HT1080 (cell line): ENCODE measurements around the gene C4B. TPM values are rescaled to one million over a fixed set of nuclear protein-coding genes. Genes with fewer than 3 reads are reported as not detected.

Source experiments
- DNase-seq: peaks from one replicate; pipeline ENCODE4 v3.0.0-alpha.2; 2015; ENCODE audit warnings: low read depth
- small RNA-seq: library from RNA; depleted of rRNA; stranded (forward); fragments of <200 nt; gene quantifications from one replicate; pipeline ENCODE3, GENCODE V24; 2014
- total RNA-seq: library from RNA; depleted of rRNA; stranded (reverse); fragments of >200 nt; shearing (Covaris generic); gene quantifications from 2 replicates; pipeline ENCODE4 v1.2.3, GENCODE V29; 2014; rRNA removed

Gene C4B
- total RNA-seq, 1 experiment from 2014 or later, result 0.27 TPM

GRCh38 chr6:32081168-32081990 is 66.8 kb downstream of the C4B start:
- DNase-seq, result peak; percentile 94

- no peak for DNase-seq
Observed at GRCh38 chr6:32082478-32082877, 67.9 kb downstream of the C4B start.

GRCh38 chr6:32082935-32083334 is 68.3 kb downstream of the C4B start:
- DNase-seq, result peak; percentile 80

GRCh38 chr6:32083812-32084768 is 69.5 kb downstream of the C4B start:
- no peak for DNase-seq

GRCh38 chr6:32084780-32085179 is 70.2 kb downstream of the C4B start:
- no peak for DNase-seq

Small RNA genes within 50 kb of the gene (small RNA-seq; reads per million reads assigned to genes)
- gene RNA5SP206, result not detected

Other genes starting within 250 kb of the C4B start
- 0.77 and 0.79 TPM in 2 replicates for gene VWA7, start 237.5 kb upstream of the C4B start, total RNA-seq
- 63.0 and 76.4 TPM in 2 replicates for gene VARS1, start 219.0 kb upstream of the C4B start, total RNA-seq
- 104 and 115 TPM in 2 replicates for gene LSM2, start 207.8 kb upstream of the C4B start, total RNA-seq
- 0.73 and 1.3 TPM in 2 replicates for gene HSPA1L, start 199.5 kb upstream of the C4B start, total RNA-seq
- 99.6 and 108 TPM in 2 replicates for gene HSPA1A, start 199.3 kb upstream of the C4B start, total RNA-seq
- 134 and 135 TPM in 2 replicates for gene HSPA1B, start 187.1 kb upstream of the C4B start, total RNA-seq
- gene NEU1, start 152.0 kb upstream of the C4B start, total RNA-seq, result 46.3 and 49.5 TPM in 2 replicates
- 0.45 TPM in 1 of 2 replicates, not detected in the other for gene SLC44A4, start 135.8 kb upstream of the C4B start, total RNA-seq
- 56.7 and 57.5 TPM in 2 replicates for gene EHMT2, start 117.1 kb upstream of the C4B start, total RNA-seq
- gene ZBTB12, start 112.7 kb upstream of the C4B start, total RNA-seq, result 10.8 and 15.1 TPM in 2 replicates
- 0.13 TPM in 1 of 2 replicates, not detected in the other for gene C2, start 87.1 kb upstream of the C4B start, total RNA-seq
- gene CFB, start 68.7 kb upstream of the C4B start, total RNA-seq, result not detected in 2 replicates
- gene NELFE, start 55.8 kb upstream of the C4B start, total RNA-seq, result 109 and 116 TPM in 2 replicates
- gene SKIC2, start 55.6 kb upstream of the C4B start, total RNA-seq, result 31.4 and 39.0 TPM in 2 replicates
- 25.4 and 30.1 TPM in 2 replicates for gene DXO, start 42.7 kb upstream of the C4B start, total RNA-seq
- 0.40 TPM in 1 of 2 replicates, not detected in the other for gene C4A, start 32.7 kb upstream of the C4B start, total RNA-seq
- not detected in 2 replicates for gene CYP21A2, start 23.6 kb downstream of the C4B start, total RNA-seq
- 0.10 and 0.37 TPM in 2 replicates for gene TNXB, start 94.5 kb downstream of the C4B start, total RNA-seq
- 19.5 and 22.6 TPM in 2 replicates for gene ATF6B, start 113.5 kb downstream of the C4B start, total RNA-seq
- gene FKBPL, start 115.5 kb downstream of the C4B start, total RNA-seq, result 10.4 and 10.5 TPM in 2 replicates
- 0.37 TPM in 1 of 2 replicates, not detected in the other for gene PRRT1, start 137.1 kb downstream of the C4B start, total RNA-seq
- gene PPT2, start 139.3 kb downstream of the C4B start, total RNA-seq, result 20.4 and 90.2 TPM in 2 replicates
- gene EGFL8, start 149.8 kb downstream of the C4B start, total RNA-seq, result 1.4 and 2.2 TPM in 2 replicates
- gene AGPAT1, start 161.3 kb downstream of the C4B start, total RNA-seq, result 55.3 and 89.2 TPM in 2 replicates
- gene RNF5, start 163.6 kb downstream of the C4B start, total RNA-seq, result 44.9 and 56.0 TPM in 2 replicates
- gene AGER, start 169.5 kb downstream of the C4B start, total RNA-seq, result 1.3 TPM in 1 of 2 replicates, not detected in the other
- gene PBX2, start 175.4 kb downstream of the C4B start, total RNA-seq, result 28.9 and 31.4 TPM in 2 replicates
- gene GPSM3, start 177.8 kb downstream of the C4B start, total RNA-seq, result 59.9 and 80.6 TPM in 2 replicates
- gene NOTCH4, start 209.3 kb downstream of the C4B start, total RNA-seq, result 1.1 and 2.7 TPM in 2 replicates